NCI-H1105 treated with DMSO at 0.1 percent for 48 hours (cell line): Measurements from ENCODE around the gene SLIRP.
"Not testable (repeated sequence)": the region's sequence is repeated elsewhere in the genome, so short reads cannot be mapped to it uniquely, and the experiment has no call there.

Experiments used
- DNase-seq: peaks from one replicate; lab custom pipeline; 2025; lab: John Stamatoyannopoulos, UW

The SLIRP gene

DNA sequence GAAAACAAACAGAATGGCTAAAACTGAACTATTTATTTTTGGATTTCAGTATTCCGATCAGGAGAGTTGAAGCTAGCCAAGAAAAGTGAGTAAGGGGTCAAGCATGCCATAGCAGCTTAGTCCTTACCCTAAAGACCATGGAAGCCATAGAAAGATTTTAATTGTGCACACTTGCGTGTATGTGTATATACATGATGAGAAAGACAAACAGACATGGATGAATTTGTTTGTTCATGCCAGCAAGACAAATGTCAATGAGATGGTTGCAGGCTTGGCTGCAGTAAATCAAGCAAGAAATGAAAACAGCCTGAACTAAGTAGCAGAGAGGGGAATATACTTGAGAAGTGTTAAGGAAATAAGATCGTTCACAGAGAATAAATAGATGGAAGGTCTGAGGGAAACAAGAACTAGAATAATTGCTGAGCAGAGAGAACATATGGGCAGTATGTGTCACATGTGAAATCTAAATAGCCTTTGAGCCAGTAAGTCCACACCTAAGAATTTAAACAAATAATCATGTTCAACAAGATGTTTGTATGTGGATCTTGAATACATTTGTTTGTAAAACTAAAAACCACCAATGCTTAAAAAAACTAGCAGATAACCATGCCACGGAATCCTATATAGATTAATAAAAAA is 38.3 kb downstream of the SLIRP start:
- no peak for DNase-seq

DNA sequence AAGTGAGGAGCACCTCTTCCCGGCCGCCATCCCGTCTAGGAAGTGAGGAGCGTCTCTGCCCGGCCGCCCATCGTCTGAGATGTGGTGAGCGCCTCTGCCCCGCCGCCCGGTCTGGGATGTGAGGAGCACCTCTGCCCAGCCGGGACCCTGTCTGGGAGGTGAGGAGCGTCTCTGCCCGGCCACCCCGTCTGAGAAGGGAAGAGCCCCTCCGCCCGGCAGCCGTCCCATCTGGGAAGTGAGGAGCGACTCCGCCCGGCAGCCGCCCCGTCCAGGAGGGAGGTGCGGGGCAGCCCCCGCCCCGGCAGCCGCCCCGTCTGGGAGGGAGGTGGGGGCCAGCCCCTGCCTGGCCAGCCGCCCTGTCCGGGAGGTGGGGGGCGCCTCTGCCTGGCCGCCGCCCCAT is 39.5 kb downstream of the SLIRP start:
- DNase-seq = not testable (repeated sequence)

DNA sequence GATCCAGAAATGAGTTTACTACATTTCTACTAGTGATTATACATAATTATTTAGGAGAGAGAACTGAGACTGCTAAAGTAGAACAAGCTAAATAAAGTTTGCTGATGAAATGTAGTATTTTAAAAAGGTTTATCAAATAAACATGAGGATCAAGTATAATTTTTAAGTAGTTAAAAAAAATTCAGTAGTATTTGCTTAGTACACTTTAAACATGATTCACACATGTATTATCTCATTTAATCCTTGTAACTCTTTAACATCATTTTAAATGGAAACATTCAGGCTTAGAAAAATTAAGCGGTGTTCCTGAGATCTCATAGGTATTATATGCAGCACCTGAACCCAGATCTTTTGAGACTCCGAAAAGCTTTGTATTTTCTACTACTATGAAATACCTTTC is 44.4 kb downstream of the SLIRP start:
- DNase-seq = no peak

DNA sequence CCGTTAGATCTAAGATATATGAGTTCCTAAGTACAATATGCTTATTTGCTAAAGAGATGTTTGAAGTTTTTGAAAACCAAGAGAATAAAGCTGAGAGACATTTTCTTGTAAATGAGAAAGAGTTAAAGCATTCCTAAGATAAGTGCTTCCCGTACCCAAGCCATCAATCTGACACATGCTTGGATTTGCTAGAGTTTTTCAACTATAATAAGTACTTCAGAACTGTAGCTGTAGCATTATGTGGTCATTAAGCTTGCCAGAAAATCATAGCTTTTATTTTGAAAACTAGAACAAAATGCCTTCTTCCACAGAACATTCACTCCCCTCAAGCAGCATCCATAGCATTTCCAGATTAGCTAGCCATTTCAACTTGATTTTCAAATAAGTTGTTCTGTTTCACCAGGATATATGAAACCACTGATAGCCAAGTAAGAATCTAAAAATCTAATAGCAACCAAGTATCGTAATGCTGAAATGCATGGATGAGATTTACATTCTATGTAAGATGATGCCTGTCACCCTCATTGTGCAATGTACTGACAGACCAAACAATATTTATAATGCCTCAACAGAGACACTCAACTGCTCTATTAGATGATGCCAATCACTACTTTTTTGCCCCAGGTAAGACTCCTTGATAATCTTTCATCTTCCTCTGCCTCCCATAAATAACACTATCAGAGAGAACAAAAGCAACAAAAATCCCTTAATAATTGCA is 45.1 kb downstream of the SLIRP start:
- no peak for DNase-seq

DNA sequence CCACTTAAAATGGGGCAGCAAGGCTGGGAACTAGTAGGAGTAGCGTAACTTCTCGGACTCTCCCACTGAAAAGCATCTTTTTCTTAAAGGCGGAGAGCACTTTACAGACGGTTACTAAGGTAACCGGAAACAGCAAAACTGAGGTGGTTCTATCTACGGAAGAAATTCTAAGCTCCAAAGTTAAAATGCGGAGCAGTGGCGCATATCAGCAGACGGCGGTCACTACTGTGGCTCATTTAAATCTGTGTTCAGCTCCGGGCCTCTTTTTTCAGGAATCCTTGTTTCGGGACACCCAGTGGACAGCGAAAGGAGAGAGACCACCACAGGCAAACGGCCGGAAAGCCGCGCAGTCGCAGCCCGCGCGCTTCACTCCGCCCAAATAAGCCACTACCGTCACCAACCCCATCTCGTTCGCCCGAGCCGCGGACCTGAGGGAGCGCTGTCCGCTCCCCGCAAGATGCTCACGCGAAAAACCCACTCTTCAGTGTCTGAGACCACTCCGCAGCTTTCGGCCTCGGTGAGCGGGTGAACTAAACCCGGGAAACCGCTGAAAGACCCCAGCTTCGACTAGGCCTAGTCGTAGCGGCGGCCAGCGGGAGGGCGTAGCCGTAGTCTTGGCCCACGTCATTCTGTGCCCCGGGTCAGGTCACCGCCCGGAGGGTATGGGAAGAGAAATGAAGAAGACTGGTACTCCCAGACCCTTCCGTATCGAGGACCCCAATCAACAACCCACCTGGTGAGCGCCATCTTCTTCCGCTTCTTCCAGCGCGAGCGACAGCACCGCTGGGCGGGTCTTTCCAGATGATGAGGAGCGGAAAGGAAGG is 52.7 kb downstream of the SLIRP start, which contains the start of gene SNW1:
Gene SNW1, minus strand, starts transcription at position 776 of the 824 bp plus-strand sequence. Its CDS starts 29 bp downstream, at position 747.
- DNase-seq = peak; percentile 98

DNA sequence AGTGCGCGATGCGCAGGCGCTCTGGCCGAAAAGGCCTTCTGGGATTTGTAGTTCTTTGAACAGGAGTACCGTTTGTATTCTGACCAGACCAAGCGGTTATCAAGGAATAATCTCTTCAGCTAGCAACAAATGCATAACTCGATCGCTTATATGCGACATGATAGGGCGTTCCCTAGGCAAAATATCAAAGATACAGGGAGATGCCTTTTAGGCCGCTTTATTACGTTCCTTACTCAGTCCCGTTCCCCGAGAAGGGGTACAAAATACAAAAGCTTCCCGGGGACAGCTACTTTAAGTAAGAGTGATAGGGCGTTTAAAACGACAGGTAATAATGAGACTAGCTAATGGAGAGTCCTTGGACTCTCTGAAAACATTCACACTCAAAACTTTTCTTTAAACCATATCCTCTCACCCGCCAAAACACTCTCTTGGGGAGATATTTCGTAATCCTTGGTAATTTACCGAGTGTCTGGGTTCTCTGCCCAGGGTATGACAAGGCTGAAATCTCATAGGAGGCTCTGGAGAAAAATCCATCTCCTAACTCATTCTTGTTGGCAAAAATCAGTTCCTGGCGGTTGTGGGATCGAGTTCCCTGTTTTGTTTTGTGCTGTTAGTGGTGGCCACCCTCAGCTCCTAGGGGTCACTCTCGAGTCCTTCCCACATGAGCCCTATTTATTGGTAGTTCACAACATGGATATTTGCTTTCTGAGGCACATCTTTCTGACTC is 53.5 kb downstream of the SLIRP start:
- peak; percentile 59 for DNase-seq

DNA sequence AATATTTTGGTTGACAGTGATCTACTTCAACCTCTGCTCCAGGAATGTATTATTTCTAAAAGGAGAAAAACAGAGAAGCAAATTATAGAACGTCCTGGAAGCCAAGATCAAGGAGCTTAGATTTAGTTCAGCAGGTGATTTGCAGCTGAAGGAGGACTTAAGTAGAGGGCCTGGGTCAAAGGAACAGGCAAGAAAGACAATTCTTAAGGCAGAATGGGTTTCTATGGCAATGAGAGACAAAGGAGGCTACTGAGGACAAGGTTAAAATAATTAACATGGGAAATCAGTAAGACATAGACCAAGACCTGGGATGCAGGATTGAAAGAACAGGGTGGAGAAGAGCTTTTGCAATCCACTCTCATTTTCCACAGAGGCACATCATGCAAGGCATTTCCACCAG is 55.4 kb downstream of the SLIRP start:
- no peak for DNase-seq

DNA sequence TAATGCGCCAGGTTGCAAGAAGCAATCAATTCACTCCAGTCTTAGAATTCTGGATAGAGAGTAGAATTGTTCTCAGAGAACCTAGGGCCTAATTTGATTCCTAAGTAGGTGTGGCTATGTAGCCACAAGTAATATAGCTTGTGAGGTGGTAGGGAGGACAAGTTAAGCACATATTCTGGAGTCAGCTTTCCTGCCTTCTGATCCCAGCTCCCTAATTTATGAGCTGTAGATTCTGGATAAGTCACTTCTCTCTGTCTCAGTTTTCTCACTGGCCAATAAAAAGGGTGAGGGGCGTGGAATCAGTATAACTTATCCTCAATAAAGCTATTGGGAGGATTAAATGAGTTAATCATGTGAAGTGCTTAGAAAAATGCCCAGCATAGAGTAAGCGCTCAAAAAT is 56.1 kb downstream of the SLIRP start:
- no peak for DNase-seq
